T1000 (cell line): ENCODE measurements around the gene CDC16.
A peak's percentile ranks its signal among the peaks of the same experiment; 100 is the strongest.
"Not testable (repeated sequence)": the region's sequence is repeated elsewhere in the genome, so short reads cannot be mapped to it uniquely, and the experiment has no call there.

ENCODE experiments used
- DNase-seq: peaks from one replicate; lab custom pipeline; 2025; ENCODE audit warnings: mixed read lengths; lab: John Stamatoyannopoulos, UW

CDC16 gene

GRCh38 chr13:114263578-114263977, 28.9 kb downstream of the CDC16 start:
- no peak for DNase-seq

- DNase-seq: not testable (repeated sequence)
Measured at GRCh38 chr13:114264313-114264712, 29.6 kb downstream of the CDC16 start.

- DNase-seq: no peak
Measured at GRCh38 chr13:114264886-114265611, 30.4 kb downstream of the CDC16 start.

- DNase-seq: no peak
Measured at GRCh38 chr13:114266241-114266640, 31.5 kb downstream of the CDC16 start.

GRCh38 chr13:114268344-114269280, 33.9 kb downstream of the CDC16 start:
- no peak for DNase-seq

GRCh38 chr13:114269281-114269770, 34.6 kb downstream of the CDC16 start:
- no peak for DNase-seq

DNA sequence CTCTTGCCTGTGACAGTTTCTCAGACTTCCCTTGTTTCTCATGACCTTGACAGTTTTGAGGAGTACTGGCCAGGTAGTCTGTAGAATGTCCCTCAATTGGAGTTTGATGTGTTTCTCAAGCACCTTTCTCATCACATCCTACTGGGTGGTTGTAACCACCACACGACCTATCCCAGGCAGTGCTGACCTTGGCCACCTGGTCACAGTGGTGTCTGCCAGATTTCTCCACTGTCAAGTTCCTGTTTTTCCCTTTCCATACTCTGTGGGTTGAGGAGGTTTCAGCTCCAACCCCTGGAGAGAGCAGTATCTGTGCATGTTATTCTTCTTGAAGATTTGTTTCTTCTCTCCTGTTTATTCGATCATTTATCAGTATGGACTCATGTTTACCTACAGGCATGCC, 38.3 kb downstream of the CDC16 start:
- no peak for DNase-seq

GRCh38 chr13:114275304-114275703, 40.6 kb downstream of the CDC16 start:
- no peak for DNase-seq

GRCh38 chr13:114279146-114279545, 44.4 kb downstream of the CDC16 start:
- no peak for DNase-seq

DNA sequence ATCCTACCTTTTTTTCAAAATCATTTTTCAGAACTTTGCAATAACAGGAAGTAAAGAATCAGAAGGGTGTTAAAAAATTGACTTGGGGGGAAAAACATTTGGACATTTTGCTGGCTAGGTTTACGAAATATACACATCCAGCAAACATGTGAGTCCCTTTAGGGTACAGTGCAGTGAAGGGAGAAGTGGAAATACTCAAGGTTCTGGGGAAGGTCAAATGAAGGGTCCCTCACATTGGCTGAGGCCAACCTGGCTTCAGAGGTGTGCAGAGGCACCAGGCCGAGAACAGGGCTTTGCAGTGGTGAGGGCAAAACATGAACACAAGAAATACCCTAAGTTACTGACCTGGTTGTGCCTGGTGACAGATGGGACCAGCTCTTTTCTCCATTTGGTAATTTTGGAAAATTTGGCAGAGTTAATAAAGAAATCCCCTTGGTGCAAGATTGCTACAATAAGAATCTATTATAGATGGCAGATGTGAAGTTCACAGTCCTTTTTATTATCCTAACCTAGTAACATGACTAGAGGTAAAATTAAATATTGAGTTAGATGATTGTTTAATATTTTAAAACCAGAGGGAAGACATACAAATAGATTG, 45.2 kb downstream of the CDC16 start:
- DNase-seq: no peak

- DNase-seq: peak; percentile 92
Measured at GRCh38 chr13:114281351-114282040, 46.8 kb downstream of the CDC16 start, which contains the start of gene UPF3A. Gene UPF3A (plus strand): TSS chr13:114281601. CDS start chr13:114281640, 39 bp downstream.

DNA sequence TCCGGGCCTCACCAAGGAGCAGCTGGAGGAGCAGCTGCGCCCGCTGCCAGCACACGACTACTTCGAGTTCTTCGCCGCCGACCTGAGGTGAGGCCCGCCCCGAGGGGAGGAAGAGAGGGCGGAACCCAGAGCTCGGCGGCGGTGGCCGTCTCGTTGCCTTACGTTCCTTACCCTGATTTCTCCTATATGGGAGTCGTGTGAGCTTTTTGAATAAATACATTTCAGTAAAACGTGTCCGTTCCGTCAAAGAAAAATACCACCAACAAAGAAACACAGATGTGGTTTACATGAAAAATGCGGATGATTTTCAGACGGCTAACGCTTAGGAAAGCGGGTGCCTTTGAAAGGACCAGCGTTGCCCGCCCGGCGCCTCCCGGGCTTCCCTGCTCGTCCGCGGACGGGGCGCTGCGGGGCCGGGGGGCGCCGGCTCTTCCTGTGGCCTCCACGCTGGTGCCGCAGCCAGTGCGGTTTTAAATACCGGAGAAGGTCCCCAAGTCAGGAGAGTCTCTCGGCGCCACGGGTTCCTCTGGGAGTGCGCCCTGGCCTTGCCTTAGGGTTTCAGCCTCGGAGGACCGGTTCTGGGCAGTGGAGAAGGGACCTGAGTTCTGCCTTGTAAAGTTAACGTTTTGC, 47.5 kb downstream of the CDC16 start:
- DNase-seq: peak; percentile 45

DNA sequence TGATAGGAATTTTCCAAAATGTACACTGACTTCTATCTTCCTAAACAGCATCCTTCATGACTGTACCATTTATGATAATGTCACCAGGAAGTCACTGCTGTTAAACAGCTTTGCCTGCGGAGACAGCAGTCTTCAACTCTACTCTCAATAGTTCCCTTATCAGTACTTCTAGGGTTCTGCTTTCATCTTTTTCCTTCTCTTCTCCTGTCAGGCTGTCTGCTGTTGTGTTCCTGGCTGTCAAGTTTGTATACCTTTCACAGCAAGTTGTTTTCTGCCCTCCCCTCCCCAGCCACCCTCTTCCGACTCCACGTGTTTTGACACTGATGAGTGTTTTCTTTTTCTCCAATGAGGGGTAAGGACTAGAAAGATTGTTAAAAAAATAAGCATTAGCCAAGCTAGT, 48.9 kb downstream of the CDC16 start:
- no peak for DNase-seq

GRCh38 chr13:114284680-114285079, 50.0 kb downstream of the CDC16 start:
- no peak for DNase-seq

GRCh38 chr13:114285166-114285808, 50.6 kb downstream of the CDC16 start:
- DNase-seq: no peak

- DNase-seq: no peak
Measured at GRCh38 chr13:114286808-114287207, 52.1 kb downstream of the CDC16 start.

- no peak for DNase-seq
Measured at GRCh38 chr13:114288157-114288591, 53.5 kb downstream of the CDC16 start.

- DNase-seq: no peak
Measured at GRCh38 chr13:114296448-114296847, 61.8 kb downstream of the CDC16 start.

- no peak for DNase-seq
Measured at GRCh38 chr13:114296902-114297301, 62.2 kb downstream of the CDC16 start.

- DNase-seq: peak; percentile 24
Measured at GRCh38 chr13:114298866-114299265, 64.2 kb downstream of the CDC16 start.
